GM12874 (cell line): ENCODE data around the gene EXOC4.

Experiments
- CTCF ChIP-seq: IDR thresholded peaks from 2 replicates; pipeline ENCODE4 v1.5.1; 2011; ENCODE audit warnings: low read depth, mild to moderate bottlenecking, control low read depth, low read length, moderate library complexity; ENCODE audit not compliant: insufficient read depth

EXOC4 gene

GRCh38 chr7:133741703-133742102, 488.8 kb downstream of the EXOC4 start:
- TF ChIP-seq CTCF: no peak

DNA sequence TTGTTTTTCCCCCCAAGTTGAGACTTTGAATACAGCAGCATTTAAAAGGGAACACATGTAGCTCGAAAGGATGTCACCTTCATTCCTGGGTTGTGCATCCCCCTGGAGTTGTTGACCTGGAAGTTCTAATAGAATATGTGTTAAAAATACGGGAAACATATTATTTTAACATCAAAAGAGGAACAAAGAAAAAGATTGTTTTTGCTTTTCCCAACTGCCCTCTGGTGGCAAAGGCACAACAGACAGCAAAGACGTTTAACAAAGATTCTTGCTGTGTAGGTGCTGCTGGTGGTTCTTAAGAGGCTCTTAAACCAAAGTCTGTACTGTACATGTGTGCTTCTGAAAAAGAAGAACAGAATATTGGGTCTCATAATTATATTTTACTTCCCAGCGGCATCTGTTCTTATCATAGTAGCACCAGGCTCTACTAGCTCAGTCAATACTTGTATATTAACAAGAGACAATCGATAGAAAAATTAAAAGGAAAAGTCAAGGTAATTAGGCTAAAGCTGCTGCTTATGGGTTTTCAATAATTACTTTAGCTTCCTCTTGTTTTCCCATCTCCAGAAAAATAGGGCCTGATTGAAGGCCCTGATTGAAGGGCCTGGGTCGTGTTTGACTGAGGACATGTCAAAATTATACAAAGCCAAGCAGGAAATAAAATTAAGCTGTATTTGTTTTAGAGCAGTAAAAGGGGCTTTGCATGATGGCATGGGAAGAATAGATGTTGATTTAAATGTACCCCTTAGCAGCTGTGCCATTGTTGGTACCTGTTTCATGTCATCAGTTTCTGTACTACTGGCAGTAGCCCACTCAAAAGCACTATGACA, 490.0 kb downstream of the EXOC4 start:
- TF ChIP-seq CTCF: peak; percentile 51

DNA sequence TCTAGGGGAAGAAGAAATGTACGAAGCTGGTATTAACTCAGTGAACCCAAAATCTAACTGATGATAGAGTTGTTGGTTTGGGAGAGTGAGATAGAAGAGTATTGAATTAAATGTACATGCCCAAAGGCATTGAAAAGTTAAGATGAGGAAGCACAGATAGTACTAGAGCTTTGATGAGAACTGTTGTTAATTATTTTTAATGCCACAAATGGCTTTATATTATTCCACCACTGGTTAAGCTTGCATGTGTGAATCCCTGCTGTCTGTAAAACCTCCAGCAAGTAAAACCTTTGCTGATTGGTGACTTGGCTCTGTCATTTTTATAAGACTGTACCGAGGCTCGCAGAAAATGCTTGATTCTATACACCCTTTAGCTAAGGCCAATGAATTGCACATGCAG, 491.6 kb downstream of the EXOC4 start:
- TF ChIP-seq CTCF: no peak

DNA sequence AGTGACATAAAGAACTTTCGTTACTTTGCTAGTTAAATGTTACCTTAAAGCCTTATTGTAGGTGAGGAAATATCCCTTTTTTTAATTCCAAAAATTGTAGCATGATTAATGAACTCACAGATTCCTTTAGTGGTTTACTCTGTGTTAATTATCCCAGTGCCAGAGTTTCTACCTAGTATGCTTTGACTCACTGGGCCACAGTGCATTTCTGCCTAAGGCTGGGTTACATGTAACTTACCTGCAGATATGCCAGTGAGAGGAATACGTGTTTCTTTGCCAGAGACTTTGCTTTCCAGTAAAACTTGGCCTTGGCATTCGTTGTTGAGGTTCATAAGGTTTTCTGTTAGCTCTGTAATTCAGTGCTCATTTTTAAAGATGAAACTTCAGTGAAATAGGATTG, 493.4 kb downstream of the EXOC4 start:
- TF ChIP-seq CTCF: no peak

DNA sequence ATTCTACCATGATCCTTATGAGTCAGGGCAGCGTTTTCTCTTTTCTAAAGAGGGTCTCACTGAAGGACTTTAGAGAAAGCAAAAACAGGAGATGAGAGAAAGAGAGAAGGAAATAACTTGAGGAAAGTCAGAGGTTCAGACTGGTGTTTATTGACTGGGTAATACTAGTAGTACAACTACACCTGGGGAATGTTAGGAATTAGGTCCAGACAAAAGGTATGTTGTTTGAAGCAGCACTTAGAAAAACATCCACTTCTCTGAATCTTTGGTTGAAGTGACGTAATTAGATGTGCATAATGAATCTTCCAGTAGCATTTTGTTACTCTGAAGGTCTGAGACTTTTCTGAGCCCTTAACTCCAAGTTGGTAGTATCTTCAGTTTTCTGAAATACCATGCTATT, 494.0 kb downstream of the EXOC4 start:
- no peak for TF ChIP-seq CTCF

GRCh38 chr7:133748443-133749407, 495.8 kb downstream of the EXOC4 start:
- TF ChIP-seq CTCF: no peak

DNA sequence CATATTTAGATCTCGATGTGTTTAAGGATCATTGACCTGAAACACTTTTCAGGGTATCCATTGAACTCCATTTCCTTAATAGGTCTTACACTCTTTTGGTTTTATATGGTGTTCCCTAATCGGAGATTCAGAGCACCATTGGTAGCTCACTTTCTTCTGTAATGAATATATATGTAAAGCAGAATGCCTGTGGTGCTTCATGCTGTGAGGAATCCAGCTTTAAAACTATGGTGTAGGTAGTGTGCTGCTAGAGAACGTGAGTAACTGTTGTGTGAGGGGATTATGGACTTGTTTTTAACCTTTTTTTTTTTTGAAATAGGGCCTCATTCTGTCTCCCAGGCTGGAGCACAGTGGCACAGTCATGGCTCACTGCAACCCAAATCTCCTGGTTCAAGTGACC, 497.4 kb downstream of the EXOC4 start:
- no peak for TF ChIP-seq CTCF
